ENCODE measurements around the gene NTHL1. TPM values are rescaled to one million over a fixed set of nuclear protein-coding genes. Genes with fewer than 3 reads are reported as not detected.

Gene NTHL1
- polyA plus RNA-seq, 1 experiment, result 21.0 TPM

DNA sequence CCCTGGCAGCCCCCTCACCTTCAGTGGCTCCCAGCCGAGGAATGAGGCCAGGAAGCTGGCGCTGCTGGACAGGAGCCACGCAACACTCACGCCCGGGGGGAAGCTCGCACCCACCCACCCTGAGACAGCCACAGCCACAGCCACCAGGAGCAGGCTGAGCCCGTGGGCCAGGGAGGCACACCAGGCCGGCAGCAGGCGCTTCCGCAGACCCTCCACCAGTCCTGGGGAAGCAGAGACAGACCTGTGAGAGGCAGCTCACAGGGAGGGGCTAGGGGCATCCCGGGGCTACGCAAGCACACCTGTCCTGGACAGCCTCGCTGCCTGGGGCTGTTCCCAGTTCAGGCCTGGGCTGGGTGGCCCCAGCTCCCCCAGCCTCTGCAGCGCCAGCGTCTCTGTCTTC lies 46.2 kb upstream of the NTHL1 start:
- CTCF ChIA-PET, result no interaction called here
- H3K36me3 ChIP-seq (ENCODE audit: control insufficient read depth, insufficient read depth, low read length), result peaks cover 69% of the 10 kb centered on the region

GRCh38 chr16:2092866-2093265 lies 45.2 kb upstream of the NTHL1 start:
- ChIA-PET POLR2A (no interaction called here), CTCF (no interaction called here)
- TF ChIP-seq, protein P1, sequence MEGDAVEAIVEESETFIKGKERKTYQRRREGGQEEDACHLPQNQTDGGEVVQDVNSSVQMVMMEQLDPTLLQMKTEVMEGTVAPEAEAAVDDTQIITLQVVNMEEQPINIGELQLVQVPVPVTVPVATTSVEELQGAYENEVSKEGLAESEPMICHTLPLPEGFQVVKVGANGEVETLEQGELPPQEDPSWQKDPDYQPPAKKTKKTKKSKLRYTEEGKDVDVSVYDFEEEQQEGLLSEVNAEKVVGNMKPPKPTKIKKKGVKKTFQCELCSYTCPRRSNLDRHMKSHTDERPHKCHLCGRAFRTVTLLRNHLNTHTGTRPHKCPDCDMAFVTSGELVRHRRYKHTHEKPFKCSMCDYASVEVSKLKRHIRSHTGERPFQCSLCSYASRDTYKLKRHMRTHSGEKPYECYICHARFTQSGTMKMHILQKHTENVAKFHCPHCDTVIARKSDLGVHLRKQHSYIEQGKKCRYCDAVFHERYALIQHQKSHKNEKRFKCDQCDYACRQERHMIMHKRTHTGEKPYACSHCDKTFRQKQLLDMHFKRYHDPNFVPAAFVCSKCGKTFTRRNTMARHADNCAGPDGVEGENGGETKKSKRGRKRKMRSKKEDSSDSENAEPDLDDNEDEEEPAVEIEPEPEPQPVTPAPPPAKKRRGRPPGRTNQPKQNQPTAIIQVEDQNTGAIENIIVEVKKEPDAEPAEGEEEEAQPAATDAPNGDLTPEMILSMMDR (IDR thresholded peaks at IDR 0.05; ENCODE audit: insufficient read depth, low read depth, low read length), result no peak
- Histone ChIP-seq H3K27me3 (ENCODE audit: control insufficient read depth, insufficient read depth, low read length) (no peaks in the 10 kb centered on the region), H3K4me3 (ENCODE audit: low read depth, low read length) (no peak overlapping the region), H3K36me3 (ENCODE audit: control insufficient read depth, insufficient read depth, low read length) (peaks cover 77% of the 10 kb centered on the region)
- no peak for DNase-seq (ENCODE audit: low read depth)

More for the DNA sequence above, 46.2 kb upstream of the NTHL1 start:
- no peak overlapping the region for H3K4me3 ChIP-seq (ENCODE audit: low read depth, low read length)
- TF ChIP-seq, protein P1 (IDR thresholded peaks at IDR 0.05; ENCODE audit: insufficient read depth, low read depth, low read length), result no peak
- DNase-seq (ENCODE audit: low read depth), result no peak
- POLR2A ChIA-PET, result no interaction called here
- H3K27me3 ChIP-seq (ENCODE audit: control insufficient read depth, insufficient read depth, low read length), result no peaks in the 10 kb centered on the region

- no peak for DNase-seq (ENCODE audit: low read depth)
- Histone ChIP-seq H3K27me3 (ENCODE audit: control insufficient read depth, insufficient read depth, low read length) (no peaks in the 10 kb centered on the region), H3K4me3 (ENCODE audit: low read depth, low read length) (no peak overlapping the region), H3K36me3 (ENCODE audit: control insufficient read depth, insufficient read depth, low read length) (peaks cover 79% of the 10 kb centered on the region)
- ChIA-PET POLR2A (no interaction called here), CTCF (interaction anchor here (0.6 to 0.9 kb wide), 4 partner anchors 35 to 70 kb away, joined by 3 to 5 read pairs (median 3); no protein-coding TSS in a partner anchor)
- TF ChIP-seq, protein P1 (IDR thresholded peaks at IDR 0.05; ENCODE audit: insufficient read depth, low read depth, low read length), result no peak
Measured at GRCh38 chr16:2092256-2092620, 44.6 kb upstream of the NTHL1 start.

GRCh38 chr16:2091547-2092255 lies 44.1 kb upstream of the NTHL1 start:
- no peak for DNase-seq (ENCODE audit: low read depth)
- peaks cover 76% of the 10 kb centered on the region for H3K36me3 ChIP-seq (ENCODE audit: control insufficient read depth, insufficient read depth, low read length)
- no peaks in the 10 kb centered on the region for H3K27me3 ChIP-seq (ENCODE audit: control insufficient read depth, insufficient read depth, low read length)
- no peak overlapping the region for H3K4me3 ChIP-seq (ENCODE audit: low read depth, low read length)
- POLR2A ChIA-PET, result no interaction called here
- TF ChIP-seq, protein P1 (IDR thresholded peaks at IDR 0.05; ENCODE audit: insufficient read depth, low read depth, low read length), result no peak
- CTCF ChIA-PET, result interaction anchor here (0.6 to 1.2 kb wide), 5 partner anchors 35 to 69 kb away, joined by 3 to 5 read pairs (median 3); no protein-coding TSS in a partner anchor

DNA sequence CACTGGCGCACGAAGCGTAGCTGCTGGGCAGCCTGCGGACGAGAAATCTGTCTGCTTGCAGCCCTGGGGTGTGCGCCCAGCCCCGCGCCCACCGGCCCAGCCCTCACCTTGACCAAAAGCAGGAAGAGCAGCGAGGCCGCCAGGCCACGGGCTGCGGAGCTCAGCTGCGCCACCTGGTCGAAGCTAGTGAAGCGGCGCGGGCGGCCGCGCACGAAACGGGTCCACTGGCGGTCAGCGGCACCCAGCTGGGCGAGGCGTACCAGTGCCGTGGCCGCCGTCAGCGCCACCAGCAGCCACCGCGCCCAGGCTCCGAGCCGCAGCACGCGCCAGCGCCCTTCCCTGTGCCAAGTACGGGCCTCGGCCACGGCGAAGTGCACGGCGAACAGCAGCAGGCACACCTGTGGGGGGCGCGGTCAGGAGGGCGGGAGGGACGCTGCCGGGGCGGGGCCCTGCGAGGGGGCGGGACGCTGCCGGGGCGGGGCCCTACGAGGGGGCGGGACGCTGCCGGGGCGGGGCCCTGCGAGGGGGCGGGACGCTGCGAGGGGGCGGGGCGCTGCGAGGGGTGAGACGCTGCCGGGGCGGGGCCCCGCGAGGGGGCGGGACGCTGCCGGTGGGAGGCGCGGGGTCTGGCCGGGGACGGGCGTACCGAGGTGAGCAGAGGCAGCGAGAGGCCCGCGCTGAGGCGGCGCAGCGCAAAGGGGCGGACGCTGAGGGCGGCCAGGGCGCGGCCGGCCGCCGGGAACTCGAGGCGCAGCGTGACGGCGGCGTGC lies 43.3 kb upstream of the NTHL1 start:
- H3K4me3 ChIP-seq (ENCODE audit: low read depth, low read length), result no peak overlapping the region
- CTCF ChIA-PET, result interaction anchor here (1.2 to 2.2 kb wide), 2 partner anchors 49 to 67 kb away, joined by 3 to 5 read pairs; no protein-coding TSS in a partner anchor
- no peak for DNase-seq (ENCODE audit: low read depth)
- H3K27me3 ChIP-seq (ENCODE audit: control insufficient read depth, insufficient read depth, low read length), result no peaks in the 10 kb centered on the region
- POLR2A ChIA-PET, result no interaction called here
- TF ChIP-seq, protein P1 (IDR thresholded peaks at IDR 0.05; ENCODE audit: insufficient read depth, low read depth, low read length), result no peak
- H3K36me3 ChIP-seq (ENCODE audit: control insufficient read depth, insufficient read depth, low read length), result peaks cover 76% of the 10 kb centered on the region

All from BJ (cell line).